ENCODE results near the gene RPL39L. TPM values are rescaled to one million over a fixed set of nuclear protein-coding genes. Genes with fewer than 3 reads are reported as not detected.

Gene RPL39L
- total and polyA plus RNA-seq, 2 of the 13 experiments (the other 11 are each of a cell fraction or from before 2014, with no cell fraction given) = not detected

- TF ChIP-seq SALL2 (CRISPR knock-in tag; IDR thresholded peaks at IDR 0.05) (no peak), PLRG1 (conservative IDR thresholded peaks at IDR 0.05) (no peak), FOXK1 (CRISPR knock-in tag; IDR thresholded peaks at IDR 0.05; ENCODE audit: borderline replicate concordance, low read depth) (peak; percentile 45; the same call in 1 of the 2 replicates), ADNP (CRISPR knock-in tag; IDR thresholded peaks at IDR 0.05) (no peak), HNRNPH1 (optimal IDR thresholded peaks at IDR 0.05; ENCODE audit: low read depth, low read length) (no peak), KDM4B (CRISPR knock-in tag; IDR thresholded peaks at IDR 0.05) (no peak), THAP8 (CRISPR knock-in tag; IDR thresholded peaks at IDR 0.05; ENCODE audit: borderline replicate concordance) (no peak), ZNF615 (CRISPR knock-in tag; IDR thresholded peaks at IDR 0.05; ENCODE audit: borderline replicate concordance) (no peak), USF2 (IDR thresholded peaks at IDR 0.05; ENCODE audit: low read depth, low read length) (peak; percentile 24; the same call in 1 of the 2 replicates), USF2 (CRISPR knock-in tag; IDR thresholded peaks at IDR 0.05; ENCODE audit: borderline replicate concordance) (no peak), ZUFSP (CRISPR knock-in tag; IDR thresholded peaks at IDR 0.05; ENCODE audit: borderline replicate concordance) (no peak), ZNF484 (CRISPR knock-in tag; IDR thresholded peaks at IDR 0.05; ENCODE audit: borderline replicate concordance, low read depth) (no peak), NFIB (CRISPR knock-in tag; IDR thresholded peaks at IDR 0.05; ENCODE audit: borderline replicate concordance) (no peak), NFE2L1 (CRISPR knock-in tag; IDR thresholded peaks at IDR 0.05; ENCODE audit: borderline replicate concordance) (no peak), THAP7 (CRISPR knock-in tag; IDR thresholded peaks at IDR 0.05) (no peak), SMARCE1 (IDR thresholded peaks at IDR 0.05; ENCODE audit: borderline replicate concordance) (no peak), ZNF10 (CRISPR knock-in tag; IDR thresholded peaks at IDR 0.05; ENCODE audit: borderline replicate concordance, low read depth) (no peak), KLF6 (CRISPR knock-in tag; IDR thresholded peaks at IDR 0.05) (no peak), ZNF546 (CRISPR knock-in tag; conservative IDR thresholded peaks at IDR 0.05) (no peak), FOSL2 (CRISPR knock-in tag; IDR thresholded peaks at IDR 0.05) (peak; percentile 50), ZNF777 (CRISPR knock-in tag; IDR thresholded peaks at IDR 0.05) (no peak), ZFP37 (CRISPR knock-in tag; IDR thresholded peaks at IDR 0.05; ENCODE audit: borderline replicate concordance) (no peak), ATF6 (CRISPR knock-in tag; conservative IDR thresholded peaks at IDR 0.05) (no peak), ZNF17 (CRISPR knock-in tag; IDR thresholded peaks at IDR 0.05) (no peak)
Observed at GRCh38 chr3:187080799-187081450, 58.4 kb downstream of the RPL39L start (continued).

Measured in HepG2 (cell line).